Glomerular endothelial cell (primary cell): ENCODE results near the gene PPARG. TPM values are rescaled to one million over a fixed set of nuclear protein-coding genes. Genes with fewer than 3 reads are reported as not detected.

ENCODE experiments used
- DNase-seq: peaks from one replicate; pipeline ENCODE4 v3.0.0-alpha.2; 2011; ENCODE audit warnings: low read depth, low spot score; ENCODE audit errors: extremely low read depth
- total RNA-seq: library from RNA; depleted of rRNA; stranded (reverse); fragments of >200 nt; gene quantifications from 2 replicates; pipeline ENCODE4 v1.2.3, GENCODE V29; 2015

Gene PPARG
- total RNA-seq, 1 donor from 2014 or later = 8.5 TPM

DNA sequence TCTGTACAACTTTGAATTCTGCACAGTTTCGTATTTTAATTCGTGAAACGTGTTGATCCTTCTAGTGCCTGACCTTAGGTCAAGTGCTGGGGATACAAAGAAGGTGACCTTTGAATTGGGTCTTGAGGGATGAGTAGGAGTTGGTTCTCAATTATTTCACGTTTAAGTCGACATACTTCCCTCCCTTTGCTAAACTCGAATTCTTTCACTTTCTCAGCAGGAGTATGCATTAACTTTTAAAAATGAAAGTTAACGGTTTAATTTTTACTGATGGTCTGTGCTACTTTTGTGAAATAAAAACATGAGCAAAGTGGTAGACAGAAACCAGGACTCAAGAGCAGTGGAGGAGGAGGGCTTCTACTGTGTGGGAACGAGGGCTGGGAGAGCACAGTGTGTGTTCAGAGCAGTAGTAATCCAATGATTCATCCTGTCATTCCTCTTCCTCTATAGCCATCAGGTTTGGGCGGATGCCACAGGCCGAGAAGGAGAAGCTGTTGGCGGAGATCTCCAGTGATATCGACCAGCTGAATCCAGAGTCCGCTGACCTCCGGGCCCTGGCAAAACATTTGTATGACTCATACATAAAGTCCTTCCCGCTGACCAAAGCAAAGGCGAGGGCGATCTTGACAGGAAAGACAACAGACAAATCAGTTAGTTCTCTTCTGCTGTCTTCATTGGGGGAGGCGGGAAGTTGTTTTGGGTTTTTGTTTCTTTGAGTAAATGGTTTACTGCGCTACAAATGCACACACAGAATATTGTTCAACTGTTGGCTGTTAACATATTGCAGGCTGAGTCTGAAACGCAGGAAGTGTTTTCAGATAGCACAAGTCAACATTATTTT lies 116.8 kb downstream of the PPARG start:
- peak; percentile 87 for DNase-seq

GRCh38 chr3:12408984-12409683 lies 120.3 kb downstream of the PPARG start:
- DNase-seq = no peak

DNA sequence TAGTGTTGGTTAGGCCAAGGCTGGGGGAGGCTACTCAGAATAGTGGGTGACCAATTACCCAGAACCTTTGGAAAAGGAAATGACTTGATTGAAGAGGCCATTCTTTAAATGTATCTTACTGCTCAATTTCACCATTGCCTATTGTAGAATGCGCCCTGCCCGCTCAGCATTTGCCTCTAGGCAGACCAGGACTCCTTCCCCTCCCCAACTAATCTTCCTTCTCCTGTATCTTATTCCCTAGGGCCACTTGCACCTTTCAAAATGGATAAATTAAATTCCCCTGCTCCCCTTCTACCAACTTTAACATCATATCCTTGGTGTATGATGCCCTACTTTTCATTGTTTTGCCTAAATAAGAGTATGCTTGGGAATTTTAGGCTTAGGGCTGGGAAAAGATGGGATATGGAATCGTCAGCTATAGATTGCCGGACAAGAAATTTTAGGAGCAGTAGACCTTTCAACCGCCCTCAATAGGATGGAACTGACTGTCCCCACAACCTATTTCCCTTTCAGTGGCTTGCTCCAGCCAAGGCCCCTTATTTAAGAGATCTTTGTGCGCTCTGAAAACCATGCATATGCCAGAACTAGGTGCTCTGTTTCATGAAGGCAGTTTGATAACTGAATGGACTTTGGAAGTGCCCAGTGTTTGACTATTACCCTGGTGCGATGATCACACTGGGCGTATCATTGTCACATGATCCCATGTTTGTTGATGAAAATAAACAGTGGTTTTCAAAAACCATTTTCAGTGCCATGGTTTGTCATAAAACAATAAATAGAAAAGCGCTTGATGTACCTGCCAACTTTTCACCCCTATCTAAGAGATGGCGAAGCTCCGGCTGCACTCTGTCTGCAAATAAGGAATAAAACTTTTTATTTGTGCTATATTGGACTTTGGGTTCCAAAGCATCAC lies 121.1 kb downstream of the PPARG start:
- DNase-seq = no peak

GRCh38 chr3:12413721-12414255 lies 124.9 kb downstream of the PPARG start:
- DNase-seq = no peak

DNA sequence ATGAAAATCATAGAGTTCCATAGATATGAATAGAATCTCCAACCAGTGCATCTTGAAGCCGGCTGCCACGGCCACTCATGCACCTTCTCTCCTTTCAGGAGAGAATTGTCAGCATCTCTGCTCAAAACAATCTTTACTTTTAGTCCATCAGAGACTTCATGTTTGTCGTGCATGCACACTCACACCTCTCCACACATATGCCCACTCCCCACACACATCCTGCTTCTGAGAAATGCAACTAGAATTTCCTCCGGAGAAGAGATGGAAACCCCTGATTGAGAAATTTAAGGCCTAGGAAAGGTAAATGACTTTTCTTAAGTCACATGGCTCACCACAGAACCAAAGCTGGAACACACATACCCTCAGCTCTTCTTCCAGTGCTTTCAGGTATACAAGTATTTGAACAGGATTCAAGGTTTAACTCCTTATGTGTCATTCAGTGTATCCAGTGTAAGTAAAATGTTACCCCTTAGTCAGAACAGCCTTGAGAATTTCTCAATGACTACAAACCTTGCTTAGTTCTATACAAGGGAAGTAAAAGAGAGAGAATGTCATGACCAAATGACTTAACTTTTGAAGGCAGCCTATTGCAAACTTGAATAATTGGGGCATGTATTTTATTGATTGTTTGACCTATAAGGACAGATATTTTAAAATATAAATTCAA lies 126.3 kb downstream of the PPARG start:
- DNase-seq = no peak

DNA sequence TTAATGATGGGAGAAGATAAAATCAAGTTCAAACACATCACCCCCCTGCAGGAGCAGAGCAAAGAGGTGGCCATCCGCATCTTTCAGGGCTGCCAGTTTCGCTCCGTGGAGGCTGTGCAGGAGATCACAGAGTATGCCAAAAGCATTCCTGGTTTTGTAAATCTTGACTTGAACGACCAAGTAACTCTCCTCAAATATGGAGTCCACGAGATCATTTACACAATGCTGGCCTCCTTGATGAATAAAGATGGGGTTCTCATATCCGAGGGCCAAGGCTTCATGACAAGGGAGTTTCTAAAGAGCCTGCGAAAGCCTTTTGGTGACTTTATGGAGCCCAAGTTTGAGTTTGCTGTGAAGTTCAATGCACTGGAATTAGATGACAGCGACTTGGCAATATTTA lies 127.9 kb downstream of the PPARG start:
- no peak for DNase-seq

DNA sequence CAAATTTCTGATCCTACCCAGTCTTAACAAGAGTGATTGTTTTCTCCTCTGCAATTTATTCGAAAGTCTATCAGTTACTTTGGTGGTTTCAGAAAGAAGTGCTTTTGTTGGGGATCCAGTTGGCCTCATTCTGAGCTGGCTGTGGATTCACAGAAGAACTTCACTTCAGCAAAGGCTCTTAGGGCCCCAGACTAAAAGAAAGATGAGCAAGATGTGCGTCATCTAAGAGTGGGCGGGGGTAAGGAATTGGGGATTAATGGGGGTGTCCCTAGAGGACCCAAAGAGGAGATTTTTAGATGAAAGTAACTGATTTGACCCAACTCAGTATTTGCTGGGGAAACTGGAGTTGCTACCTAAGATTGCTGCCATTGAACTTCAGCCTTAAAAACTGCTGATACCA lies 131.5 kb downstream of the PPARG start:
- no peak for DNase-seq

DNA sequence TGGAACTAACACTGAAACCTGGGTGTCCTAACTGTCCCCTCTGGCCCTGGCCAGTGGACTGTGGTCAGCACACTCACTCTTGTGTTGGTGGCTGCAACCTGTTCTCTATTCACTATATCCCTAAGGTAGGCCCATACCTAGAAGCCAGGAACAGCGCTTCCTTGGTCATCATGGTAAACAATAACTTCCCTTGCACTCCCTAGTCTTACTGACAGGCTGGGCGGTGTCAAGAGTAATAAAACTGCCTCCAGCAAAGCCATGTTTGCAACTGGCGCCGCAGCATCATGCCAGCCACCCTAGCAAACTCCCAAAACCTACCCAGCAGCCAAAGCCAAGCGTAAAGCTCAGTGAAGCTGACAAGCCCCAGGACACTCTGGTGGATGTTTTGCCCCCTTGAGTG lies 132.3 kb downstream of the PPARG start:
- no peak for DNase-seq

DNA sequence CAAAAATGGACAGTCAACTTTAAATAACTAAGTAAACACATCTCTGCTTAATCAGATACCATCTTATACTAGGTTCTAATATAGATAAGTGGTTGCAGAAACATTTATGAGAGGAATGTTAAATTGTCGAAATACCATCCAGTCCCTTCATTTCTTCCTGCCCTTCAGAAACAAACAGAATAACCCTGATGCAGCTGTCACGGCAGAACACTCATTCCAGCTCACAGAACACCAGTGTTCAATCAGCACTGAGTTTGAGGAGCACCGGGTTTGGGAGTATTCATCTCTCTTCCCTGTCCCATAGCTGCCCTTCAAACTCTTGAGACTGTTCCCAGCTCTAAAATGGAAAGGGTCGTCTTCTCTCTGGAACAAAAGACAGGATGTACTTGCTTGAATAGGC lies 134.3 kb downstream of the PPARG start:
- DNase-seq = no peak

DNA sequence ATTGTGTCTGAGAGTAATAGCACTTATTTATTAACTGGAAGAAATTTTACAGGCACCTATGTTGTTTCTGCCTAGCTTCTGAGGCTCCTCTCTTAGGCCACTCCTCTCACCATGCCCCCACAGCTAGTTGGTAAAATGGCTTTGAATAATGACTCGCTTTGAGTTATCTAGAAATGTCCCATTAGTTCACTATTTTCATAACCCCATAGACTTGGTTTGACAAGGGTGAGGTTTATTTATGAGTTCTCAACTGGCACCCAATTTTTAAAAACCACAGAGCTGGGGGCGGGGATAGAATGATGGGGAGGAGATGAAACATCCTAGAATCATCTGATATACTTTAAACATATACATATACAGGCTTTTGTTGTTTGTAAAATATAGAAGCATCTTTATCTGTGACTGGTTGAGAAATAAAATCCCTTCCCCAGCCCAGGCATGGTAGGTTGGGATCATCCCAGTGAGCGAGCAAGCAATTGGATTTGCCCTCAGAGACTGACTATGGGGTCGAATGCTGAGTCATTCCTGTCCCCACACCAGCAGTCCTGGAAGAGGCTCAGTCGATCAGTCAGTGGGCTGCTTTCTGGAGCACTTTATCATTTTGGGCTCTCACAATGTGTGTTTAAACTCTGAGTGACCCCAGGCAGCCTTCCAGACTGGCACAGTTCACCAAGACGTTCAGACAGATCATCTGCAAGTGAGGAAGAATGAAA lies 135.2 kb downstream of the PPARG start:
- no peak for DNase-seq

- no peak for DNase-seq
Observed at GRCh38 chr3:12424635-12425319, 135.9 kb downstream of the PPARG start.

DNA sequence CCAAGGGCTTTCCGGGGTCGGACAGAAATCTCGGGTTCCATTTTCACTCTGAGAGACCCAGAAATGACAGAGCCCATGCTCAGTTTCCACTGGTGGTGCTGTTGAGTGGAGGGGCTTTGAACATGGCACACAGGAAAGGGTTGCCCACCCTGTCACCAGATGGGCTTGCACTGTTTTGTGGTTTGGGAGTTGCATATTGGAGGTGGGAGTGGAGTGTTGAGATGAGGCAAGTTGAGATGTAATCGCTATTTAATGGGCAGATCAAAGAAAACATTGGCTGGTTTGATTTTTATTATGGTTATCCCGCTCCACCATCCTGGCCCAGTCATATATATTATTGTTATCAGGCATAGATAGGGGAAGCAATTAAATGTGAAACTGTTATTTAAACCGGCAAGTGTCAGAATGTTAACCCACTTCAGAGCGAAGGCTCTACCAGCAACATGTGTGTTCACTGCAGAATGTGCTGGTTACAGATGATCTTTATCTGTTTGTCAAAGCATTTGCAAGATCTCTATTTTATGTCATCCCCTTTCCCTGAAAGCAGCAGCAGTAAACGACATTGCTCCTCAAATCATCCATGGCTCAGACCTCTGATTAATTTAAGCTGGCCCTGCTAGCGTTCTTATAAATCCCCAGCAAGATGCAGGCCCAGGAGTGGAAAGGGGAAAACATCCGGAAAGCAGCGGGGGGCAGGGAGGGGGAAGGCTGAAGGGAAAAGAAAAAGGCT lies 137.1 kb downstream of the PPARG start:
- no peak for DNase-seq

DNA sequence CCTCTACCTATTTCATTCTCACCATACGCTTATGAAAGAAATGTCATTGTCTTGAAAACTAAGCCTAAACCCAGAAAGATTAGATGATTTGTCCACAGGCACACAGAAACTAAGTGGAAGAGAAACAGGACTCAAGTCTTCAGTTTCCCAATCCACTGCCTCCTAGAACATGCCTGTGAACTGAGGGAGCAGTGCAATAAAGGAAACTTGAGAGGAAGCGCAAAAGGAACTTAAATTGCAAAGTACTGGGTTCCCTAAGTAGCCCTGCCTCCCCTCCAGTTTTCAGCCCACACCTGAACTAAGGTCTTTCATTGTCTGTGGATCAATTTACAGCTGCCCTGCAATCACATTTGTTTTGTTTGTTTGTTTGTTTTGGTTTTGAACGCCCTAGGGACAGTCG lies 138.7 kb downstream of the PPARG start:
- DNase-seq = no peak

- no peak for DNase-seq
Observed at GRCh38 chr3:12428126-12428525, 139.3 kb downstream of the PPARG start.

DNA sequence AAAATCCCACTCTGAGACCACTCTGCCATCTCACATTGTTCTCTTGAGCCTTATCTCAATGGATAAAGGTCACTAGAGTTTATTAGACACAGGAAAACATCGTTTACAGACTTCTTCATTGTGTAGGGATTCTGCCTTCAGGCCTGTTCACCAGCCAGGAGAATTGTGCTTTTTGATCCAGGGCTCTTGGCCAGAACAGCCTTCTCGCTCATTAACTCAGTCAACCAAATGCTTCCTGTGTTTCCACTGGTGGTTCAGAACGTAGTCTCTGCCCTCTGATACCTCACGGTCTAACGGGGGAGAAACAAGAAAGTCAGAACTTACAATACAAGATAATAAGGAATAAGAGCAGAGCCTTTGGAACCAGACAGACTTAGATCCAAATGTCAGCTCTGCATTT lies 141.2 kb downstream of the PPARG start:
- DNase-seq = no peak

GRCh38 chr3:12433823-12434222 lies 145.0 kb downstream of the PPARG start:
- DNase-seq = no peak

- no peak for DNase-seq
Observed at GRCh38 chr3:12436514-12437220, 147.8 kb downstream of the PPARG start.

GRCh38 chr3:12437221-12437605 lies 148.3 kb downstream of the PPARG start:
- DNase-seq = no peak
